SK-N-SH treated with all-trans-retinoic acid at 6 μM for 48 hours (cell line): ENCODE measurements around the gene TRPM5.

Experiments used
- ATAC-seq: fragments of 200-7000 bp; cut with Tn5 transposase; 3 replicates; pipeline ENCODE4 v1.9.1; 2020; ENCODE audit warnings: mild to moderate bottlenecking, moderate library complexity
- ARNTL ChIP-seq: fragments of 450-650 bp; formaldehyde crosslinking; IDR thresholded peaks from 2 replicates; pipeline ENCODE4 v1.5.0; 2020; ENCODE audit warnings: low read depth, mild to moderate bottlenecking, moderate library complexity, borderline replicate concordance
- BACH2 ChIP-seq: fragments of 250-450 bp; sonication (Bioruptor Pico); IDR thresholded peaks from 2 replicates; pipeline ENCODE4 v1.9.0; 2021; ENCODE audit warnings: mild to moderate bottlenecking, borderline replicate concordance
- CSDC2 ChIP-seq: fragments of 250-450 bp; sonication (Bioruptor Pico); IDR thresholded peaks from 2 replicates; pipeline ENCODE4 v1.5.0; 2020; ENCODE audit warnings: mild to moderate bottlenecking, moderate library complexity
- ESRRG ChIP-seq: fragments of 250-450 bp; sonication (Bioruptor Pico); IDR thresholded peaks from 2 replicates; pipeline ENCODE4 v1.6.1; 2021; ENCODE audit warnings: mild to moderate bottlenecking
- GLIS3 ChIP-seq: fragments of 250-450 bp; sonication (Bioruptor Pico); IDR thresholded peaks from 2 replicates; pipeline ENCODE4 v1.5.0; 2020; ENCODE audit warnings: mild to moderate bottlenecking, moderate library complexity
- ISL1 ChIP-seq: fragments of 250-450 bp; sonication (Bioruptor Pico); IDR thresholded peaks from 2 replicates; pipeline ENCODE4 v2.1.2; 2022; ENCODE audit warnings: mild to moderate bottlenecking, moderate library complexity
- OSR1 ChIP-seq: fragments of 250-450 bp; sonication (Bioruptor Pico); IDR thresholded peaks from 2 replicates; pipeline ENCODE4 v1.8.0; 2022; ENCODE audit warnings: moderate library complexity, mild to moderate bottlenecking, inconsistent platforms
- PPARA ChIP-seq: fragments of 250-450 bp; sonication (Bioruptor Pico); IDR thresholded peaks from 2 replicates; pipeline ENCODE4 v1.5.0; 2020; ENCODE audit warnings: mild to moderate bottlenecking, borderline replicate concordance
- RARB ChIP-seq: fragments of 250-450 bp; sonication (Bioruptor Pico); IDR thresholded peaks from 2 replicates; pipeline ENCODE4 v1.8.0; 2021; ENCODE audit warnings: mild to moderate bottlenecking, moderate library complexity
- SNAI2 ChIP-seq: fragments of 250-450 bp; sonication (Bioruptor Pico); IDR thresholded peaks from 2 replicates; pipeline ENCODE4 v1.5.0; 2020; ENCODE audit warnings: mild to moderate bottlenecking, moderate library complexity
- TCF4 ChIP-seq: fragments of 250-450 bp; sonication (Bioruptor Pico); IDR thresholded peaks from 2 replicates; pipeline ENCODE4 v1.8.0; 2021; ENCODE audit warnings: mild to moderate bottlenecking, moderate library complexity, borderline replicate concordance
- TOX ChIP-seq: fragments of 250-450 bp; sonication (Bioruptor Pico); IDR thresholded peaks from 2 replicates; pipeline ENCODE4 v1.8.0; 2021; ENCODE audit warnings: mild to moderate bottlenecking, moderate library complexity, borderline replicate concordance
- ZC3H10 ChIP-seq: fragments of 250-450 bp; sonication (Bioruptor Pico); IDR thresholded peaks from 2 replicates; pipeline ENCODE4 v1.5.1; 2021; ENCODE audit warnings: mild to moderate bottlenecking, moderate library complexity
- ZFP3 ChIP-seq: fragments of 250-450 bp; sonication (Bioruptor Pico); IDR thresholded peaks from 2 replicates; pipeline ENCODE4 v1.5.0; 2020; ENCODE audit warnings: mild to moderate bottlenecking, moderate library complexity
- ZFP30 ChIP-seq: fragments of 450-650 bp; formaldehyde crosslinking; IDR thresholded peaks from 2 replicates; pipeline ENCODE4 v1.5.0; 2022; ENCODE audit warnings: mild to moderate bottlenecking, moderate library complexity
- ZNF565 ChIP-seq: fragments of 450-650 bp; formaldehyde crosslinking; conservative IDR thresholded peaks from 2 replicates; pipeline ENCODE4 v1.5.0; 2020; ENCODE audit warnings: low read depth, mild to moderate bottlenecking, moderate library complexity
- ZNF70 ChIP-seq: fragments of 450-650 bp; formaldehyde crosslinking; IDR thresholded peaks from 2 replicates; pipeline ENCODE4 v1.5.0; 2020; ENCODE audit warnings: mild to moderate bottlenecking, moderate library complexity
- ZNF8 ChIP-seq: fragments of 450-650 bp; formaldehyde crosslinking; IDR thresholded peaks from 2 replicates; pipeline ENCODE4 v1.5.0; 2020; ENCODE audit warnings: mild to moderate bottlenecking, moderate library complexity
- TF ChIP-seq, protein P1 (sequence below): fragments of 250-450 bp; sonication (Bioruptor Pico); IDR thresholded peaks from 2 replicates; pipeline ENCODE4 v1.8.0; 2021; ENCODE audit warnings: low read depth, mild to moderate bottlenecking, moderate library complexity, borderline replicate concordance
- TF ChIP-seq, protein P2 (sequence below): fragments of 250-450 bp; sonication (Bioruptor Pico); IDR thresholded peaks from 2 replicates; pipeline ENCODE4 v1.5.0; 2020; ENCODE audit warnings: mild to moderate bottlenecking, moderate library complexity
- TF ChIP-seq, protein P3 (sequence below): fragments of 250-450 bp; sonication (Bioruptor Pico); IDR thresholded peaks from 2 replicates; pipeline ENCODE4 v1.8.0; 2020; ENCODE audit warnings: mild to moderate bottlenecking, moderate library complexity, borderline replicate concordance
- TF ChIP-seq, protein P4 (sequence below): fragments of 250-450 bp; sonication (Bioruptor Pico); IDR thresholded peaks from 2 replicates; pipeline ENCODE4 v1.5.1; 2020; ENCODE audit warnings: low read depth, mild to moderate bottlenecking, moderate library complexity

Gene TRPM5

DNA sequence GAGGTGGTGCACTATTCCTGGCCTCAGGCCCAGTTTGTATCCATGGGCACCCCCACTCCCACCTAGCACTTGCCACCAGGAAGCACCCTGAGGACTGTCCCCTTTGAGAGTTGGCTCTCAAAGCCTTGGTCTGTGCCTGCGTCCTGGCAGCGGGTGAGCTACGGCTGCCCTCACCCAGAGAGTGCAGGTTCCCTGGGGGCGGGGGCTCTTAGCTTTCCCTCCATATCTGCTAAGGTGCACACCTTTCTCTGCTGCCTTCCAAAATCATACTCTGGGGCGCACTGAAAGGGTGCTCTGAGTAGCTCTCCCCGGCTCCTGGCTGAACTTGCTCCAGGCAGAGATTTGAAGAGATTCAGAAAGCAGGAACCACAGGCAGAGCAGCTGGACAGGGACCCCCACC, 7.6 kb upstream of the TRPM5 start (continued):
- TF ChIP-seq, protein P1, sequence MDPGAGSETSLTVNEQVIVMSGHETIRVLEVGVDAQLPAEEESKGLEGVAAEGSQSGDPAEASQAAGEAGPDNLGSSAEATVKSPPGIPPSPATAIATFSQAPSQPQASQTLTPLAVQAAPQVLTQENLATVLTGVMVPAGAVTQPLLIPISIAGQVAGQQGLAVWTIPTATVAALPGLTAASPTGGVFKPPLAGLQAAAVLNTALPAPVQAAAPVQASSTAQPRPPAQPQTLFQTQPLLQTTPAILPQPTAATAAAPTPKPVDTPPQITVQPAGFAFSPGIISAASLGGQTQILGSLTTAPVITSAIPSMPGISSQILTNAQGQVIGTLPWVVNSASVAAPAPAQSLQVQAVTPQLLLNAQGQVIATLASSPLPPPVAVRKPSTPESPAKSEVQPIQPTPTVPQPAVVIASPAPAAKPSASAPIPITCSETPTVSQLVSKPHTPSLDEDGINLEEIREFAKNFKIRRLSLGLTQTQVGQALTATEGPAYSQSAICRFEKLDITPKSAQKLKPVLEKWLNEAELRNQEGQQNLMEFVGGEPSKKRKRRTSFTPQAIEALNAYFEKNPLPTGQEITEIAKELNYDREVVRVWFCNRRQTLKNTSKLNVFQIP (CRISPR knock-in tag): no peak
- TF ChIP-seq PPARA (CRISPR knock-in tag) (no peak), OSR1 (CRISPR knock-in tag) (no peak), ARNTL (no peak), ZNF70 (CRISPR knock-in tag) (no peak), RARB (CRISPR knock-in tag) (no peak), TOX (CRISPR knock-in tag) (no peak), GLIS3 (CRISPR knock-in tag) (no peak), ZC3H10 (CRISPR knock-in tag) (no peak), ZFP30 (no peak), CSDC2 (CRISPR knock-in tag) (no peak)

DNA sequence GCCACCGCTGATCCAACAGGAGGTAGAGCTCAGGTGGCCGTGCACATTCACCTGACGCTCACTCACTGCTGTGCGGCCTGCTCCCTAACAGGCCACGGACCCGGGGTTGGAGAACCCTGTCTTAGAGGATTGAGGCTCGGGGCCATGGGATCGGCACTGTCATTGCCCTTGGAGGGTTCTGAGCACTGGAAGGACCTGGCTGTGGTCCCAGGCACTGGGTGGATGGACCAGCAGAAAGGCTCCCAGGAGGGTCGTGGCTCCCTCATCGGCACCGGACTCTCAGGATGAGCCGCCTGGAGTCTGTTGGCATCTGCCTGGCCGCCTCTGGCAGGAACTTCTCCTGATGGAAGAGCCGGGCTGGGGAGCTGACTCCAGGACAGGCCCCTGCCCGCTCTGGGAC, 7.0 kb upstream of the TRPM5 start:
- ATAC-seq: no peak
- TF ChIP-seq GLIS3 (CRISPR knock-in tag) (no peak), ZNF70 (CRISPR knock-in tag) (no peak), RARB (CRISPR knock-in tag) (no peak), ARNTL (no peak), ZNF8 (CRISPR knock-in tag) (no peak), BACH2 (CRISPR knock-in tag) (no peak), TCF4 (no peak), ZFP3 (no peak), CSDC2 (CRISPR knock-in tag) (no peak), ZFP30 (no peak), OSR1 (CRISPR knock-in tag) (no peak), ISL1 (CRISPR knock-in tag) (no peak), ZNF565 (CRISPR knock-in tag) (no peak), ESRRG (CRISPR knock-in tag) (no peak), PPARA (CRISPR knock-in tag) (no peak), SNAI2 (no peak)
- TF ChIP-seq, protein P2, sequence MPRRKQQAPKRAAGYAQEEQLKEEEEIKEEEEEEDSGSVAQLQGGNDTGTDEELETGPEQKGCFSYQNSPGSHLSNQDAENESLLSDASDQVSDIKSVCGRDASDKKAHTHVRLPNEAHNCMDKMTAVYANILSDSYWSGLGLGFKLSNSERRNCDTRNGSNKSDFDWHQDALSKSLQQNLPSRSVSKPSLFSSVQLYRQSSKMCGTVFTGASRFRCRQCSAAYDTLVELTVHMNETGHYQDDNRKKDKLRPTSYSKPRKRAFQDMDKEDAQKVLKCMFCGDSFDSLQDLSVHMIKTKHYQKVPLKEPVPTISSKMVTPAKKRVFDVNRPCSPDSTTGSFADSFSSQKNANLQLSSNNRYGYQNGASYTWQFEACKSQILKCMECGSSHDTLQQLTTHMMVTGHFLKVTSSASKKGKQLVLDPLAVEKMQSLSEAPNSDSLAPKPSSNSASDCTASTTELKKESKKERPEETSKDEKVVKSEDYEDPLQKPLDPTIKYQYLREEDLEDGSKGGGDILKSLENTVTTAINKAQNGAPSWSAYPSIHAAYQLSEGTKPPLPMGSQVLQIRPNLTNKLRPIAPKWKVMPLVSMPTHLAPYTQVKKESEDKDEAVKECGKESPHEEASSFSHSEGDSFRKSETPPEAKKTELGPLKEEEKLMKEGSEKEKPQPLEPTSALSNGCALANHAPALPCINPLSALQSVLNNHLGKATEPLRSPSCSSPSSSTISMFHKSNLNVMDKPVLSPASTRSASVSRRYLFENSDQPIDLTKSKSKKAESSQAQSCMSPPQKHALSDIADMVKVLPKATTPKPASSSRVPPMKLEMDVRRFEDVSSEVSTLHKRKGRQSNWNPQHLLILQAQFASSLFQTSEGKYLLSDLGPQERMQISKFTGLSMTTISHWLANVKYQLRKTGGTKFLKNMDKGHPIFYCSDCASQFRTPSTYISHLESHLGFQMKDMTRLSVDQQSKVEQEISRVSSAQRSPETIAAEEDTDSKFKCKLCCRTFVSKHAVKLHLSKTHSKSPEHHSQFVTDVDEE (CRISPR knock-in tag): no peak
- TF ChIP-seq, protein P3, sequence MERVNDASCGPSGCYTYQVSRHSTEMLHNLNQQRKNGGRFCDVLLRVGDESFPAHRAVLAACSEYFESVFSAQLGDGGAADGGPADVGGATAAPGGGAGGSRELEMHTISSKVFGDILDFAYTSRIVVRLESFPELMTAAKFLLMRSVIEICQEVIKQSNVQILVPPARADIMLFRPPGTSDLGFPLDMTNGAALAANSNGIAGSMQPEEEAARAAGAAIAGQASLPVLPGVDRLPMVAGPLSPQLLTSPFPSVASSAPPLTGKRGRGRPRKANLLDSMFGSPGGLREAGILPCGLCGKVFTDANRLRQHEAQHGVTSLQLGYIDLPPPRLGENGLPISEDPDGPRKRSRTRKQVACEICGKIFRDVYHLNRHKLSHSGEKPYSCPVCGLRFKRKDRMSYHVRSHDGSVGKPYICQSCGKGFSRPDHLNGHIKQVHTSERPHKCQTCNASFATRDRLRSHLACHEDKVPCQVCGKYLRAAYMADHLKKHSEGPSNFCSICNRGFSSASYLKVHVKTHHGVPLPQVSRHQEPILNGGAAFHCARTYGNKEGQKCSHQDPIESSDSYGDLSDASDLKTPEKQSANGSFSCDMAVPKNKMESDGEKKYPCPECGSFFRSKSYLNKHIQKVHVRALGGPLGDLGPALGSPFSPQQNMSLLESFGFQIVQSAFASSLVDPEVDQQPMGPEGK (CRISPR knock-in tag): no peak
- TF ChIP-seq, protein P1 (CRISPR knock-in tag): no peak
- TF ChIP-seq, protein P4, sequence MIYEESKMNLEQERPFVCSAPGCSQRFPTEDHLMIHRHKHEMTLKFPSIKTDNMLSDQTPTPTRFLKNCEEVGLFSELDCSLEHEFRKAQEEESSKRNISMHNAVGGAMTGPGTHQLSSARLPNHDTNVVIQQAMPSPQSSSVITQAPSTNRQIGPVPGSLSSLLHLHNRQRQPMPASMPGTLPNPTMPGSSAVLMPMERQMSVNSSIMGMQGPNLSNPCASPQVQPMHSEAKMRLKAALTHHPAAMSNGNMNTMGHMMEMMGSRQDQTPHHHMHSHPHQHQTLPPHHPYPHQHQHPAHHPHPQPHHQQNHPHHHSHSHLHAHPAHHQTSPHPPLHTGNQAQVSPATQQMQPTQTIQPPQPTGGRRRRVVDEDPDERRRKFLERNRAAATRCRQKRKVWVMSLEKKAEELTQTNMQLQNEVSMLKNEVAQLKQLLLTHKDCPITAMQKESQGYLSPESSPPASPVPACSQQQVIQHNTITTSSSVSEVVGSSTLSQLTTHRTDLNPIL (CRISPR knock-in tag): no peak
